Eye (tissue), 1 donor: ENCODE measurements around the gene FRYL.
"Not testable (repeated sequence)": the region's sequence is repeated elsewhere in the genome, so short reads cannot be mapped to it uniquely, and the experiment has no call there.

ENCODE experiments used
- DNase-seq: peaks from one replicate; pipeline ENCODE4 v3.0.0-alpha.2; 2015

FRYL gene

DNA sequence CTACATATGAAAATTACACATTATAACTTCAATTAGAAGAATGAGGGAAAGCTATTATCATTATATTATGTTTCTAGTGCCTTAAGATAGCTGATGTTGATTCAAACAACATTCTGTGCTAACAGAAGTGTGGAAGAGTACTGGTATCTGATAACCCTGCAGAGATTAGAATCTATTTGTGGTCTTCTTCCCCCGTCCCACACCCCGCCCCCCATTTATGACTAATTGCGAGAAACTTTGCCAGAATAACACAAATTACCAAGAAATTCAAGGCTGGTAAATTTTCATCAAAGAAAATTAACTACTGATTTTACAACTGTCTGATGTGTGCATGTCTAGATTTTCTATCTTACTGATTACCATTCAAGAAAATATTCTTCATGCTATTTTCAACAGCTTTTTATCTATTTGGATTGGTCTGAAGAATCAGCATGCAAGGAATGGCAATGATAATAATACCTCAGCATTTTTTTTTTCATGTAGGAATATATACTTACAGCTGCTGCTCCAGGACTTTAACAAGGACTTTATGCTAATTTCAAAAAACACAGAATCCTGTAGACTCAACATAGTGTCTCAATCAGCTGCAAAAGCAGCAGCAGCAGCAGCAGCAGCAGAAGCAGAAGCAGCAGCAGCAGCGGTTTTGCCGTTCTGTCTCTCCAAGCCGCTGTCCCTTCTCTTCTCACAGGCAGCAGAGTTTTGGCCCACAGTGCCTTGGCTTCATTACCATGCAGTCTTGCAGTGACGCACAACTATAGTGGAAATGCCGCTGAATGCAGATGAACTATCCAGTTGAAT, 126.7 kb downstream of the FRYL start:
- peak; percentile 64 for DNase-seq

DNA sequence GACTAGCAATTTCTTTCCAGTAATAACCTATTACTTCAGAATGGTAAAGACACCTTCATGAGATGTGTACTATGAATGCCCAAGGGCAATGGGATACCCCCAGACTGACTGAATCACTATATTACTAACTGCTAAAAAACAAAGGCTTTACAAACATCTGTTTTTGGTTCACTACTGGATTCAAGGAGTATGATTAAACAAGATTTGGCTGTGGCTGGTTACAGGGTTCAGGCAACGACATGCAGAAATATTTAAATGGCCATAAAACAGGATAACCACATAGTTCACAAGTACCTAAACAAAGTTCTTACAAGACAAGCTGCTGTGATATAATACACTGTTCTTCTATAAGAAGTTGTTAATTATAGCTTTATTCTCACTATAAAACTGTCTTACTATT, 128.2 kb downstream of the FRYL start:
- no peak for DNase-seq

DNA sequence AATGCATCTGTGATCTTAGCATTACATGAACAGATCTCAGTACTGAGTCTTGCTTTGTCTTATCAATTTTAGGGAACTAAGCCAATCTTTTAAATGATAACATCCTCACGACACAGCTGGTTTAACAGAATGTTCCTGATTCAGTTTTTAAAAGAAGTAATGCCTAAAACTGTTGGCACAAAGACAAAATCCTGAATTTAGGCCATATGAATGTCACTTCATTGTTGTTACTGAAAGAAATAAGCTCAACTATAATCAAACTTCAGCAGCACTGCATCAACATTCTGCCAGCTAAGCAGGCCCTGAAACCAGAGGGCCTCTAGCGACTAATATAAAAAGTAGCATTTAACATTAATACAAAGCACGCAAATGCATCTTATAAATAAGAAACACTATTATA, 130.6 kb downstream of the FRYL start:
- DNase-seq = peak; percentile 23

DNA sequence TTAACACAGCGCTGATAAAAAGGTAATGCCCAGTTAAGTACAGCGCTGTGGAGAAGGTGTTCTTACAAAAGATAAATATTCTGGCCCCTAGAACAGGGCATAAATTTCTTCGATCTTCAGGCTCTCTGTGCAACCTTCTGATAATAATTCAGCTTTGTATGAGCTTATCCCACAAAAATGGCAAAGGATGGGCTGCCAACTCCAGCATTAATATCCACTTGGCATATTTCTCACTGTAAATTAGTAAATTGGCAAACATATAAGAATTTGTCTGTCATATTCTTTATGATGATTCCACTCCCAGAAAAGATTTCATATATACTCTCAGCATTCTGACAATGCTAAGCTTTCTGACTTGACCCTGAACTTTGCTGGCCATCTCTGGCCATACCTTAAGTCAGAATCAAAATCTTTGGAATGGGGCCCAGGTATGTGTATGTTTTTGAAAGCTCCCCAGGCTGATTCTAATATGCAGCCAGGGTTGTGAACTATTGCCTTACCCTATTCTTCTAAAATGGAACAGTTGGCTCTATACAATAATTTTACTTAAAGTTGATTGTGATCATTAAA, 134.8 kb downstream of the FRYL start:
- no peak for DNase-seq

DNA sequence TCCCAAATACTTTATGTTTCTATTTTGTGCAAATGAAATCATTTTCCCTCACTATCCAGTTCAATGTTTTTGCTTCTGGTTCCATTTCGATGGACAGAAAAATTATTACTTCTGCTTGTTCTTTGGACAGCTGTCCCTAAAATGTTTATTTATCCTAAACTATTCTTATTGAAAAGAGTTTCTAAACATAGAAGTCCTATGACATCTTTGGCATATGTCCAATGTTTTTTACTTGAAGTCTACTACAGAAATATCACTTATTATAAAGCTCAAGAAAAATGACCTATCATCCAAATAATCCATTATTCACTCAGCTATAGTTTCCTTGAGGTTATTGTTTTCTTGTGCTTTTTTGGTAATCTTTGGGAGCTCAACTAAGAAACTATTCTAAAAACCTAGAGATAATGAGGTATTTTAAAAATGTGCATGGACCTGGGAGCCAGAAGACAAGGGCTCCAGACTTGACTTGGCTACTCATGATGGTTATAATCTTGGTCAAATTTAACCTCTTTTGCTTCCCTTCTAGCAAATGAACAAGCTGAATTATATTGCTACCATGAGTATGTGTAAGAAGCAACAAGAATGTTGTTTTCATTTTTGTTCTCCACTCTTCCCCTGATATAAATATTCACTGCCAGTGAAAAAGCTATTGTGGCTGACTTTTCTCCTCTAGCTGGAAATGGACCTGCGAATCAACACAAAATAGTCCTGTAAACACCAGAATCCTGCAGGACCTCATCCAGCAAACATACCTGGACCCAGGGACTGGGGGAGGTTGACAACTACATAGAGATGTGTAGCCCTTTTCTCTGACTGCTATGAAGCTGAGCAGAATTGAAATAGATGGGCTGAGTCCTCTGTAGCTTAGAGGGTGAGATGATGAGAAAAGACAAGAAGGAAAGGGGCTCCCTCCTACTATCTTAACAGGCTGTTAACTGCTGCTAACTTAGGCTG, 137.4 kb downstream of the FRYL start:
- no peak for DNase-seq

DNA sequence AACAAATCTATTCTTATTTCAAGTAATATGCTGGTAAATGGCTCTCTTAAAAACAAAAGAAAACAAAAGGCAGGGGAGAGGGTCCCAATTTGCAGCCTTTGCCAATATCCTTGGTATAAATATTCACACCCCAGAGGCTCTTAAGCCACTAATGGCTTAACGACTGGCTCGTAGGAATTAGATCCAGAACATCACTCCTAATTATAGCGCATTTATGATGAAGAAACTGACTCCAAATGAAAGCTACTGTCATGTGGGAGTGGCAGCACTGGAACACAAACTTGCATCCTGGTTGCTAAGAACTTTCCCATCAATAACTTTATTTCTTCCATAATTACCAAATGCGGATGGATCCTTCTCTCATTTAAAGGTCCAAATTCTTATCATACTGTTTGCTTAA, 138.7 kb downstream of the FRYL start:
- DNase-seq = no peak

DNA sequence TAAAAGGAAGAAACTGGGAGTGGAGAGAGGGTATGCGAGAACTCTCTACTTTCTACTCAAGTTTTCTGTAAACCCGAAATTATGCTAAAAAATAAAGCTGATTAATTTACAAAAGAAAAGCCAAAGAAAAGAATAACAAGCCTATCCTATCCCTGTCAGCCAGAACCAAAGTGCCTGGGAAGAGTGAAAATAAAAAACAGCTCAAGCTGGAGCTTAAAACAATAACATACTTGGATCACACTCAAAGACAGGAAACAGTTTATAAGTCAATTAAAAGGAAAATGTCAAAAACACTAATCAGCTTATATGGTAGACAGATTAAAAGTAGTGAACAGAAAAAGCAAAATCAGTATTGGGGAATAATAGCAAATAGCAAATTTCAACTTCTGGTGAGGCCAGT, 139.4 kb downstream of the FRYL start:
- DNase-seq = no peak

DNA sequence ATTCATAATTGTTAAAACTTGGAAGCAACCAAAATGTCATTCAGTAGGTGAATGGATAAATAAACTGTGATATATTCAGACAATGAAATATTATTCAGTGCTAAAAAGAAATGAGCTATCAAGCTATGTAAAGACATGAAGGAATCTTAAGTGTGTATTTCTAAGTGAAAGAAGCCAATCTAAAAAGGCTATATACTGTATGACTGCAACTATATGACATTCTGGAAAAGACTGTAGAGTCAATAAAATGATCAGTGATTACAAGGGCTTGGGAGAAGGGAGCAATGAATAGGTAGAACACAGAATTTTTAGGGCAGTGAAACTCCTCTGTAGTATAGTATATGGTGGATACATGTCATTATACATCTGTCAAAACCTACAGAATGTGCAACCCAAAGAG, 139.9 kb downstream of the FRYL start:
- no peak for DNase-seq

DNA sequence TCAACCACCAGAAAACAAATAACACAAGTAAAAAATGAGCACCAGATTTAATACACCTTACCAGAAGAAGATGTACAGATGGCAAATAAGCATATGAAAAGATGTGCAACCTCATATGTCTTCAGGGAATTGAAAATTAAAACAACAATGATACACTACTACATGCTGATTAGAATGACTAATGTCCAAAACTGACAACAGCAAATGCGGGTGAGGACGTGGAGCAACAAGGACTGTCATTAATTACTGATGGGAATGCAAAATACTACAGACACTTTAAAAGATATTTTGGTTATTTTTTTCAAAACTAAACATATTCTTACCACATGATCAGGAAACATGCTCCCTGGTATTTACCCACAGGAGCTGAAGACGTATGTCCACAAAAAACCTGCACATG, 140.3 kb downstream of the FRYL start:
- no peak for DNase-seq

DNA sequence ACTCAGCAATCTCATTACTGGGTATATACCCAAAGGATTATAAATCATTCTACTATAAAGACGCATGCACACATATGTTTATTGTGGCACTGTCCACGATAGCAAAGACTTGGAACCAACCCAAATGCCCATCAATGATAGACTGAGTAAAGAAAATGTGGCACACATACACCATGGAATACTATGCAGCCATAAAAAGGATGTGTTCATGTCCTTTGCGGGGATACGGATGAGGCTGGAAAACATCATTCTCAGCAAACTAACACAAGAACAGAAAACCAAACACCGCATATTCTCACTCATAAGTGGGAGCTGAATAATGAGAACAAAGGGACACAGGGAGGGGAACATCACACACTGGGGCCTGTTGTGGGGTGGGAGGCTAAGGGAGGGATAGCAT, 141.5 kb downstream of the FRYL start:
- not testable (repeated sequence) for DNase-seq

DNA sequence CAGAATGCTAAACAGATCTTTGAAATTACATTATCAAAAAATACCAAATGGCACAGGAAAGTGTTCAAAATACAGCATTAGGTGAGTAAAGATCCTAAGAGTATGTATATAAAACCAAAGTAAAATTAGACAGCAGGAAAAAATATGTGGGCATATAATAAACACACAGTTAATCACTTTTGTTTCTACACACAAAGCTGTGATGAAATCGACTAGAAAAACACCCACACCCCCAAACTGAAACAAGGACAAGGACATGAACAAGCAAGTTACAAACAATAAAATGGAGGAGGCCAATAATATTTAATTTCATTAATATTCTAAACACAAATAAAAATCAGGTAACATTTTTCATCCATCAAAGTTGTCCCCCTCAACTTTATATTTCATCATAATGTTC, 143.2 kb downstream of the FRYL start:
- no peak for DNase-seq

DNA sequence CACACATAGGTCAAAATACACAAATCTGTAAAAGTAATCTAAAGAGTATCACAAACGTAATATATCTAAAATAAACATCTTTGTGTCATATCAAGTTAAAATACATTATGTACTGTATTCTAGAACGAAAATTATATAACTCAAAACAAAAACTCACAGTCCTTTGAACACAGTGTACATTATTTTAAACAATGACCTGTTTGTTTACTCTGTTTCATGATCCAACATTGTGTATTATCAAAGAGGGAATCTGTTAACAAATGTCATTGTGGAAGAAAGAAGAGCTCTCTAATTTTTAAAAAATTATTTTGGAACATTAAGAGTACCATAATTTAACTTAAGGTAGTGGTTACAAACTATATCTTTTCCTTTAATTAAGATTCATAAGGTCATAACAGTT, 144.1 kb downstream of the FRYL start:
- no peak for DNase-seq

DNA sequence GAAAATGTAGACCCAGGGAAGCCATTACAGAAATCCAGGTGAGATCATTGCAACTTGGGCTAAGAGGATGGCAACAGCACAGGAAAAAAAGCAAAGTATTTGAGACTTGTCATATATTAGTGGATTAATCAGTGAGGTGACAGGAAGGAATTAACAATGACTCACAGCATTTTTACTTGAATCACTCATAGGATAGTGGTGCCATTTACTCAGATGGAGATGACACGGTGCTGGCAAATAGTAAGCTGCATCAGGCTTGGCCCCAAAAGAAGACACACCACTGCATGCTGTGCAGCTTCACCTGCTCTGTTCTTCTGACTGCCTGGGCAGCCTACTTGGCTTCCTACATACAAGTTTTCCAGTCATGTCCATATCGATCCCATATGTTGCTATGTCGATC, 144.8 kb downstream of the FRYL start:
- DNase-seq = no peak

DNA sequence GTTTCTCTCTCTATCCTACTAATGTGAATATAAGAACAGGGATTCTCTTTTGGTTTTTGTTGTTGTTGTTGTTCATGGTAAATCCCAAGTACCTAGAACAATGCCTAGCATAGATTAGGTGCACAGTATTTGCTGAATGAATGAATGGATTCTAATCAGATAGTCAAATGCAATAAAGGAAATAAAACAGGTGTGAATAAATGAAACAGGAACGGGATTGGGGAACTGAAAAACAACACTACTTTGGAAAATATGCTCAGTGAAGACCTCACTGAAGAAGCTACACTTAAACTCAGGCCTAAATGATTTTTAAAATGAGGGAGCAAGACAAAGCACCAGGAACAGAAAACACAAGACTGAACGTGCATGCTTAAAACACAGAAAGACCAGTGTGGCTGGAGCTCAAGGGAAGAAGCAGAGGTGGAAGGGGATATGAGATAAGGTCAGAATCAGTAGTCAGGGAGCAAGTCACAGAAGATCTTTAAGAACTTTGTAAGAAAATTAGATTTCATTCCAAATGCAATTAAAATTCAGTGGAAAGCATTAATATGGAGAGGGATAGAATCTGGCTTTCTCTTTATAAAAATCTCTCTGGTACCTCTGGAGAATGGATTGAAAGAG, 145.3 kb downstream of the FRYL start:
- no peak for DNase-seq

DNA sequence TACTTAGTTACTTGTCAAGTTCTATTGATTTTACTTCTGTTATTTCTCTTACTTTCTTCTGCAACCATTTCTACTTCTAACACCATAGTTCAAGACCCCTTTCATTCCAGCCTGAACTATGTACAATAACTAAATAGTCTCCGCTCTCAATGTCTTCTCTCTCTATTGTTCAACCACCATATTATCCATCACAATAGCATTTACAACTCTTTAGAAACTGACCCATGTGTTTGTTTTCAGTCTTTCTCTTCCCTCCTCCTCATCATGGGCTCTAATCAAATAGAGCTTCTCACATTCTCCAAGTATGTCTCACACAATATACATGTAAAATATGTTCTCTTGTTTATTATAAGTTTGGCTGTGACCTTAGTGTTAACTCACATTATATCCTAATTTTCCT, 146.4 kb downstream of the FRYL start:
- DNase-seq = no peak

DNA sequence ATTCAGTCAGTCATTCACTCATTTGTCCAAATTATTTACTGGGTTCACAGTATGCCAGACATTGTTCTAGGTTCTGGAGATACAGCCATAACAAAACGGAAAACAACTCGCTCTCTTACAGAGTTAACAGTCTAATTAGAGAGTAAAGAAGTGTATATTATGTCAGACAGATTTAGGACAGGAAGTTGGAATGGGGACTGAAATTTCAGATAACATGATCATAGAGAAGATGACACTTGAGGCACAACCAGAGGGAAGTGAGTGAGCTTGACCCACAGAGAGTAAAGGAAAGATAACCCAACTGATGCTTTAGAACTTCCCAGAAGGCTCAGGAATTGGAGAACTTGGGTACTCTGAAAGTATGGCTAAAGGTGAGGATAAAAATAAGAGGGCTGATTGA, 150.6 kb downstream of the FRYL start:
- no peak for DNase-seq

DNA sequence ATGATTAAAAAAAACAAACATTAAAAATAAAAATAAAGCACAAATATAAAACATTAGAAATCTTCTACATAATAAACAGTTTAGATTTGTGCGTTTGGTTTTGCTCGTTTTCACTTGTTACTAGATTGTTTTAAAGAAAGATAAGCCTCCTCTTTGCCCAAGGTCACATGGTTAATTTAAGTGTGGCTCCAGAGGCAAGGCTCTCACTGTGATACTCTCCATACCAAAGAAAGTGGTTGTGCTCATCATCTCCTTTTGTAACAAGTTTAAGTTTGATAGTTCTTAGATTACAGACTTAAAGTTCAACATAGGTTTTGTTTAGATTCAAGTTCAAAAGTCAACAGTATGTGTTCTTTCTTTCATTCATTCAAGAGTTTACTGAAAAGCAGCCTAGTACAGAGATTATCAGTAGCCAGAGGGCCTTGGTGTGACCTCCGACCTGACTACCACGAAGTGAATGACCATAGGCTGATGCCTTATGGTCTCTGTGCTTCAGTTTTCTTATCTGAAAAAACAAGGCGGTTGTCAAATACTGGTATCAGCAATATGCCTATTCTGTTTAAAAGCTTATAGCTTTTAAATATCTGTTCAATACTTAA, 156.8 kb downstream of the FRYL start:
- DNase-seq = no peak

DNA sequence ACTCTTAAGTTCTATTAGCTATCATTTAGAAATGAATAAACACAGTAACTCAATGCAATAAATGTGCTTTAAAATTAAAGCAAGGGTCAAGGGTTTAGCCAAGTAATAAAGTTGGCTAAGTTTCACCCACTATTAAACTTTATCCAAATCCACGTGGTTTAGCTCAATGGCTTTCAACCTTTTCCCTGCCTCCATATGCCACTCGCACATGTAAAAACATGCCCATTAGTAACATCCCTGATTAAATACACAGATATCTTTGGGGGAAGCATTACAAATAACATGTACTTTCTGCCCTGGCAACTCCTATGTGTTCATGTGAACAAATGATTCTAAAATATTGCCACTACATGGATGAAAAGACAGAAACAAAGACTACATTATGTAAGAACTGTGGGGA, 159.2 kb downstream of the FRYL start:
- DNase-seq = peak; percentile 17

DNA sequence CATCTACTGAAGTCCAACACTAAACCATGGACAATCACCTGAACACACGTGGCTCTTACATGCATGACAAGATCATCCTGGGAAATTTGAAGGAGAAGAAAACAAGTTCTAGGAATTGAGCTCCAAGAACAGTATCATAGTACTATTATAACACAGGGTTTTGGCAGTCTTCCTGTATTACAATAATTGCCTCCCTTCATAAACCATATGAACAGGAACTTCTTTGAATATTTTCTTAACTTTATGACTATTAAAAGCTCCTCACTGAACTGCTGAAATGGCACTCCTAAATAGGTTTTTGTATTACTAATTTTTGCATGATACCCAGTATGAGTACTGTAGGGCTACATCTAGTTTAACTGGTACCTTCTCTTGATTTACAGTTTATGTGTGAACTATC, 160.0 kb downstream of the FRYL start:
- DNase-seq = no peak

DNA sequence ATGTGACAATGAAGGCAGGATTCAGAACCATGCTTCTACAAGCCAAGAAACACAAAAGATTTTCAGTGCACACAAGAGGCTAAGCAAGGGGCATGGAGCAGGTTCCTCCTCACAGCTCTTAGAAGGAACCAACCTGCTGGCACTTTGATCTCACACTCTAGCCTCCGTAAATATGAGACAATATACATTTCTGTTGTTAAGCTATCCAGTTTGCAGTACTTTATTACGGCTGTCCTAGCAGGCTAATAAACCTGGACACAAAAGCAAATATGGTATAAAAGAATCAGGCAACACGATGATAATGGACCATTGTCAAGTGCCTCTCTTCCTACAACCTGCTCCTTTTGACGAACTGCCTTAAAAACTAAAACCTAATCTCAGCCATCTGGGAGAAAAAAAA, 175.6 kb downstream of the FRYL start:
- no peak for DNase-seq

DNA sequence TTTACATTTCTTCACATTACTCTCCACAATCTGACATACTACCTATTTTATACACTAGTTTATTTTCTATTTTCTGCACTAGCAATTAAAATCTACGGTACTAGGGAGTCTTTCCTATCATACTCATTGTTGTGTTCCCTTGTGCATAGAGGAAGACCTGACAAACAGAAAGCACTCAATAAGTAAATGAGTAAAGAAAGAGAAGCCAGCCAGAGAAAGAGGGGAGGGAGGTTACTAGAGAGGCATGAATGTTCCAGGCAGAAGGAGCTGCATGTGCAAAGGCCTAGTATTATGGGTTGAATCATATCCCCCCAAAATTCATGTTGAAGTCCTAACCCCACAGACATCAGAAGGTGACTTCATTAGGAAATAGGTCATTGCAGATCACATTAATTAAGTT, 176.0 kb downstream of the FRYL start:
- no peak for DNase-seq

DNA sequence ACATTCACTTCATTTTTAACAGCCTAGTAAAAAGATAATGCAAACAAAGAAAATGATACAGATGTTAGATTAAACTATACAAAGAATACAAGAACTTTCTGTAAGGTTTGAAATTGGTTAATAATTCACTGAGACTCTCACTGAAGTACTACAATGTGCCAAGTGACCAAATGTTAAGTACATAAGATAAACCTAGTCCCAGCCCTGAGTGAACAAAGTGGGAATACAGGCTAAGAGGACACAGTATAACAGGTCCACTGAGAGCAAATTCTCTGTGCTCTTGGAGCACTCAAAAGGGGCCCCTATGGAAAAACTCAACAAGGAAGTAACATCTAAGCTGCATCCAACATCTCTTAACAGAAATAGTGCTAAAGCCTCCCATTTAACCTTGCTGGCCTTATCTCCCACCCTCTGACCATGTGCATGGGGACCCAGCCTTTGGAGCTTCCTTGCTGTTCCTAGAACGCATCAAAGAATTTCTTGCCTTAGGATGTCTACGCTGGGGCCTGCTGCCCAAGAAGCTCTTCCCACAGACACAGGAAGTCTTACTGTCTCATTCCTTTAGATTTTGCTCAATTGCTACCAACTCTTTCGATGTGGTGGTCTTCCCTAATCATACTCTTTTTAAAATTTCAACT, 176.6 kb downstream of the FRYL start:
- no peak for DNase-seq
